NCI-H1092 treated with DMSO at 0.1 percent for 48 hours (cell line): ENCODE data around the gene ABCA1.
"Not testable (repeated sequence)": the region's sequence is repeated elsewhere in the genome, so short reads cannot be mapped to it uniquely, and the experiment has no call there.

Experiments
- DNase-seq: peaks from one replicate; lab custom pipeline; 2025; lab: John Stamatoyannopoulos, UW

Gene ABCA1

DNA sequence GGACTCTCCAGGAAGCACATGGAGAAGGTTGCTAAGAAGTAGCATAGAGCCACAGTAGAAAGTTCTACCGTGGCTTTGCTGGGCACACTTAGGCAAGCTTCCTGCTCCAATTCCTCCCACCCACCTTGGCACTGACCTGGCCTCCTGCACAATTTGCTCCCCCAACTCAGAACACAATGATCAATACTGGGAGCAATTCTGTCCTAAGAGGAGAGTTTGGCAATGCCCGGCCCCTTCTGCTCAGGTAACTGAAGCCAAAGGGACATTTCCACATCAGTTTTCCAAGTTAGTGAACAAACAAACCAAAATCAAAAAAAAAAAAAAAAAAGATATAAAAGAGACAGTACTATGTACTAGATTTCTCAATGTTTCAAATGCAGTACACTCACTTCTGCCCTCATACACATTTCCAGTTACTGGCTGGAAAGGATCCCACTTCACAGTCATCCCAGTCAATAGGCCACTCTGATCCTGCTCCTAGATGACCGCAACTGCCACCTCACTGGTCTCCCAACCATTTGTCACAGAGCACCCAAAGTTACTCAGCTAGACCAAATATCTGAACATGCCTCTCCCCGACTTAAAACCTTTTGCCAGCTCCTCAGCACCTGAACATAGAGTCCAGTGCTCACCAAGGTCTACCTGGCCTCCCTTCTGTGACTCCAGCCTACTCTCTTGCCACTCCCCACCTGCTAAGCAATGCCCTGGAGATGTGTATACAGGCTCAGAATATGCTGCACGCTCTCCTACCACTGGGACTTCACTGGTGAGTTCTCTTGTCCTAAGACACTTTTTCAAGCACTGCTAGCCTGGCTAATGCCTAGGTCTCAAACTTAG lies 21.3 kb downstream of the ABCA1 start:
- no peak for DNase-seq

DNA sequence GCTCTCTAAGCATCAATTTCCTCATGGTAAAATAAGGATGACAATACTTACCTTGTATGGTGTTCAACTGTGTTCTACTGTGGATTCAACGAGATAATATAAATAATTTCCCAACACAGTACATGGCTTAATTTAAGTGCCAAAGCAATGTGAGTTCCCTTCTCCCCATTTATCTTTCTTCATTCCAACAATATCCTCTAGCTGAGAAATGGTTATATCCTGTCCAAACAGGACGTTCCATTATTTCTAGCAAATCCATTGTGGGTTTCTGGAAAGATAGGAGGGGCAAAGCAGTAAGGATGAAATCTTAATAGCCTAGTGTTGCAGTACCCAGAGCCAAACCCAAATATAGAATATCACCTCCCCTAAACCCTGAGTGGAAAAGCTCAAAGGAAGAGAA lies 22.0 kb downstream of the ABCA1 start:
- no peak for DNase-seq

DNA sequence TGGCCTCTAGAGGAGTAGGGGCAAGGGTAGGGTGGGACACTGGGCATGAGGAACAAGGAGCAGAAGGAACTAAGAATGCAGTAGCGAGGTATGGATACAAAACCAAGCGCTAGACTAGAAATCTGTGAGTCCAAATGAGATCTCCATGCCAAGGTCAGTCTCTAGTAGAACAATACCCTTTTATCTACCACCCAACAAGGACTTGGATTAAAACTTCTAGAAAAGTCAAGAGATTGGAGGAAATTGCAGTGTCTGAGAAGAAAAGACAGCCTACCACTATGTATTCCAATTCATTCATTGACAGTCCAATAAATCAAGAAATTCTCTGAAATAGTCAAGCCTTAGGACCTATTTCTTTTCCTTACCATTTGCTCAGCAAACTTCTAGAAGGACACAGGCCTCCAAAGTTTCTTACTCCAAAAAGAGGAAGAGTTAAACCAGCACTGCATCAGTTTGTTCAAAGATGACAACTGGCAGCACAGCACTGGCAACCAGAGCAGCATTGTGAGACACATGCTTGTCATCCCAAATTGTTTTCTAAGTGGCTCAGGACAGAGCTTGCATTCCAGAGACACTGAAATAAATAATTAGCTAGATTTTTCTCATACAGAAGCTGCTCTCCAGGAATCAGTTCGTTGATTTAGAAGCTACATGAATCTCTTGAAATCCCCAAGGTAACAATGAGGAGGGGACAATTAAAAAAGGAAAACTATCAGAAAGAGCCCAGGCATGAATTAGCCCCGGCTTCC lies 22.6 kb downstream of the ABCA1 start:
- no peak for DNase-seq

DNA sequence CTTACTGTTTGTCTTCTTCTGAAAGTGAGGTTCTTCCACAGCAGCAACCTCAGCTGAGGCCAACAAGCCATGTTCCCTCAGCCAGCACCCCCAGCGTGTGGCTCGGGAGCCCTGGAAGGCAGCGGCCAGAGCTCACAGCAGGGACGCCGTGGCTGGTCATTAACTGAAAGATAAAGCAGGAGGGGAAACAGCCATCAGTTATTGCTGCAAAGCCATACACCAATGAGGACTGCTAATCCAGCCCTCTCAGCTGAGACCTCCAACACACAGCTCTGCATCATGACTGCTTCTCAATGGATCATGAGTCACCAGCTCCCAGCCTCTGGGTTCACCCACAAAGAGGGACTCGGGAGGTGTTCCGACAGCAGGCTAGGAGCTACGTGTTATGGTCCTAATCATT lies 24.3 kb downstream of the ABCA1 start:
- no peak for DNase-seq

DNA sequence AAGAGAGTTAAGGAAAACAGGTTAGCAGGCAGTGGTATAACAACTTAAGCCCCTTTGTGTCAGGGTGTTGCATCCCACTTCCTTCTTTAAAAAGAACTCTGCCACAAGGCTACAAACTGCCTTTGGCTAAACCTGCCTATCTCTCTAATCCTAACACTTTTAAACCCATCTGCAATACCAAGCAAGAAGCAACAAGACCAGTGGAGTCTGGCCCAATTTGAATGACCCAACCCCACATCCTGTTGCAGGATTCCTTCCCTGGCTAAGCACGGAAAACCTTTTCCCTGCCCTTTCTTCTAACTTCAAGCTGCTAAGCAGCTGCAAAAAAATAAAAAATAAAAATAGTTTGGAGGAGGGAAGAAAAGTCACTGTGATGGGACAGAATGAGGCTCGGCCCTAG lies 27.1 kb downstream of the ABCA1 start:
- DNase-seq, result no peak

DNA sequence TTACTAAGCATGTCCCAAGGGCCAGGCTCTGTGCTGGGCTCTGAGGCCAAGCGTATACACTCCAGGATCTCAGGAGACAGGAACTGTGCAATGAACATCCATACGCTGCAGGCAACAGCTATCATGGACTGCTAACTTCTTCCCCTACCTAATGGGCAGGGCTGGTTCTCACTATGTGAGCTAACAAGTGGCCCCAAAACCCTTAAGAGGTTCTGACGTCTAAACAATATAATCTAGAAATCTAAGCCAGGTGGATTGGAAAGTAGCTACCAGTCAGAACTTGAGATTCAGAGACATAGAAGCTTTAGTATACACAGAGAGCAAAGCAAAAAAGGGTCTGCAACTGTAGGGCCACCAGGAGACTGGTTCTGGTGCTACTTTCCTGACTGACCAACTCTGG lies 27.6 kb downstream of the ABCA1 start:
- DNase-seq, result no peak

DNA sequence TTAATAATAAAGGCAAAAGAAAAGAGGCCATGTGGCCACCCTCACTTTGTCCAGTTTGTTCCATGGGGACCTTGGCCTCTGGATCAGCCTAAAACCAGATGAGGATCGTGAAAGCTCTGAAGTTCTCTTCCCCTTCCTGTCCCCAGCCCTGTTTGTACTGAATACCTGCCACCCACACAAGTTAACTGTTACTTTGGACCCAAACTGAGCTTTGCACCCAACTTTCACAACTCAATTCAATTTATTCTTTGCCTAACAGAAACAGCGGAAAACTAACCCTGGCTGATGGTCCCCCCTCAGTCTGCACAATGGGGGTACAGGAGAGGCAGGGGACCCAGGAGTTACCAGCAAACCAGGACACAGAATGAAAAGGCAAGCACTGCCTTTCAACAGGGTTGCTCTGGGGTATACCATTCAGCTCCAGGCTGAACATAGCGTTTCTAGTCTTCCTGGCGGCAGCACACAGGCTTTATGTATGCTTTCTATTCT lies 28.2 kb downstream of the ABCA1 start:
- DNase-seq, result no peak

DNA sequence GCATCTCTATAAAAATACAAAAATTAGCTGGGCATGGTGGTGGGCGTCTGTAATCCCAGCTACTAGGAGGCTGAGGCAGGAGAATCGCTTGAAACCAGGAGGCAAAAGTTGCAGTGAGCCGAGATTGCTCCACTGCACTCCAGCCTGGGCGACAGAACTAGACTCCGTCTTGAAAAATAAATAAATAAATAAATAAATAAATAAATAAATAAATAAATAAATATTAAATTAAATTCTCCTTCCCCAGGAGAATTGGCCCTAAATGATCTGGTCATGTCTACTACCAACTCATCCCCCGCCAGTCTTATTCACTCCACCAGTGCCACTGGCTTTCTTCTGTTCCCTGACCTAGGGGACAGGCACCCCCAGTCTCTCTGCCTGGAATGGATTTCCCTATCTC lies 29.6 kb downstream of the ABCA1 start:
- DNase-seq, result not testable (repeated sequence)

DNA sequence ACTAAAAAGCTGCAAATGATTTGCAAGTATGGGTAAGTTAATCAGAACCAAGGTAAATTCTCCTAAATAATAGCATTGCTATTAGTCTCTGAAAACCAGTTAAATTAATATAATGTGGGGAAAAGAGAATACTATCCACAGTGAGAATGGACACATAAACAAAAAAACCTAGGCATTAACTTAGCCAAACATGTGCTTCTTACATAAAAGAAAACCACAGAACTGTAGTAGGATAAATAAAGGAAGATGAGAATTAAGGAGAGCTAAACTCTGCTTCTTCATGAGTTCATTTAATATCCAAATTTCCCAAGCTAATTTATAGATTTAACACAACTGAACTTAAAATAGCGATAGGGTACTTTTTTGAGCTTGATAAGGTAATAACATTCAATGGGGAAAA lies 31.8 kb downstream of the ABCA1 start:
- DNase-seq, result no peak

DNA sequence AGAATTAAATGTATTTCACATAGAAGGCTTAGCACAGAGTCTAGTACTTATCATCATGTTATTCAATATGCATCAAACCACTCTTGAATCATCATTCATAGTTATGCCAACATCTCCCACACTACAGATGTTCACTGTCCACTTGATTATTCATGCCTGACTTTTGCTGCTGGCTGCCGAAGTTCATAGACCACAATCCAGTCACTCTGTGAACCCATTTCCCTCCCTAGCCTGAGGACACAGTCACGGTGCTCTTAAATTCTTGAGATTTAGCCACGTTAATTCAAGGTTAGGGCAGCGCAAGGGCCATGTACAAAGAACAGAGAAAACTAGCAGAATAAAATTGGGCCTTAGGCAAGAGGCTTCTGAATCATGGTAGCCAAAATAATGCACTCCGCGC lies 32.4 kb downstream of the ABCA1 start:
- no peak for DNase-seq

DNA sequence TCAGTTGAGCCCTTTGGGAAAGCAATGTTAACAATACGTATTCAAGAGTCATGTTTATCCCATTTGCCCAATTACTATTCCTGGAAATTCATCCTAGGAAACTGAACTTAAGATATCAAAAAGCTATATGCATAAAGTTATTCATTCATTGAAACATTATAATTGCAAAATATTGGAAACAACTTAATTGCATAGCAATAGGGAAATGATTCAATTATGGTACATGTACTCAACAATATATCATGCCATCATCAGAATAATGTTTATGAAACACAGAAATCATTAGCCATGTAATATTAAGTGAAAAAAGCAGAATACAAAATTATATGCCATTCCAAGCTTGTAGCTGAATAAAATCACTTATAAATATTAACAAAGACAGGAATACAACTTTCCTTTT lies 35.3 kb downstream of the ABCA1 start:
- no peak for DNase-seq

DNA sequence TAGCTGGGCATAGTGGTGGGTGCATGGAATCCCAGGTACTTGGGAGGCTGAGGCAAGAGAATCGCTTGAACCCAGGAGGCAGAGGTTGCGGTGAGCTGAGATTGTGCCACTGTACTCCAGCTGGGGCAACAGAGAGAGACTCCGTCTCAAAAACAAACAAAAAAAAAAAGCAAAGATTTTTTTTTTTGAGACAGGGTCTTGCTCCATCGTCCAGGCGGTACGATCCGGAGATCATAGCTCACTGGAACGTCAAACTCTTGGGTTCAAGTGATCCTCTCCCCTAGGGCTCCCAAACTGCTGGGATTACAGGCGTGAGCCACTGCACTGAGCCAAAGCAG lies 37.6 kb downstream of the ABCA1 start:
- DNase-seq, result no peak

DNA sequence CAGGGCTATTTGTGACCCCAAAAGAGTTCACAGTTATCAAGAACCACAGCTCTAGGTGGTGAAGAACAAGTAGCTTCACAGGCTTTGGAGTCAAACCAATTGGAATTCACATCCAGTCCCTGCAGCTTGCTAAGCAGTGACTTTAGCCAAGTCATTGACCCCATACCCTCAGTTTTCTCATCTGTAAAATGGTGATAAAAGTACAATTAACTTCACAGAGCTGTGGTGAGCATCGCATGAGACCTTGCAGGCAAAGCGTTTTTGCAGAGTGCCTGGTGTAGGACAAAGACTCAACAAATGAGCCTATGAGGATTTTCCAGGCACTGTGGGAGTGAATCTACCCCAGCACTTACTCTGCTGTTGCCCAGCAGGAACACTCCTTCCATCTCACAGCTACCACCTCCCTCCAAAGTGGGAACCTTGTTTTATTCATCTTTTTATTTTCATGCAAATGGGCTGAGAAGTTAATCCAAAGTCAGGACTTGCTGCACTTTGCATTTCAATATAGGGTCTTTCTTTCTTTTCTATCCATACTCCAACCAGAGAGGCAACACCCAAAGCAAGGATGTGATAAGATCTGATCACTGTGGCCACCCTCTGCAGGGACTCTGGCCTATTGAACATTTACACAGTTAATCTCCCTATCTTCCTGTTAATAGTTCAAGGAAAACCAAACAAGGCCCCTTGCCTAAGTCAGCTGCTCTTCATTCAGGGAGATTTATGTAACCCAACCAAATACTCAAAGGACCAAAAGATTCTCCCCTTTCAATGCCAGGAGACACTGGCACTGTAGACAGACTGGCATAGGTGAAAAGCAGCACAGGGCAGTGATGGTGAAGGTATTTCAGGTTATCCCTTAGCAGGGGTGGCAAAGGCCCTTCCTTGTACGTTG lies 41.9 kb downstream of the ABCA1 start:
- no peak for DNase-seq

DNA sequence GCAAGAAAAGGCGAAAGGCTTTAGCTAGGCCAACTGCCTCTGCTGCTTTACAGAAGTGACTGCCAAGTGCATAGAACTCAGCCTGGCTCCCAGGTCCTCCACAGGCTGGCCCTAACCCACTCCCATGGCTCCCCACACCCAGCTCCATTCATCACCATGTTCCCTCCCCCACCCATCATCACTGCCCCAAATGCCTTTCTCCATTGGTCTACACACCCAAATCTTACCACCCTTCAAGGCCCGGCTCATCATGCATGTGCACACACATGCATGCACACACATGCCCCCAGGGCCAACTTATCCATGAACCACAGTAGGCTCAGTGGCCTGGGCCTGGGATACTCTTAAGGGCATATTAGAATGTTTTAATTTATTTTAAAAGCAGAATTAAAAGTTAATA lies 44.8 kb downstream of the ABCA1 start:
- DNase-seq, result no peak

DNA sequence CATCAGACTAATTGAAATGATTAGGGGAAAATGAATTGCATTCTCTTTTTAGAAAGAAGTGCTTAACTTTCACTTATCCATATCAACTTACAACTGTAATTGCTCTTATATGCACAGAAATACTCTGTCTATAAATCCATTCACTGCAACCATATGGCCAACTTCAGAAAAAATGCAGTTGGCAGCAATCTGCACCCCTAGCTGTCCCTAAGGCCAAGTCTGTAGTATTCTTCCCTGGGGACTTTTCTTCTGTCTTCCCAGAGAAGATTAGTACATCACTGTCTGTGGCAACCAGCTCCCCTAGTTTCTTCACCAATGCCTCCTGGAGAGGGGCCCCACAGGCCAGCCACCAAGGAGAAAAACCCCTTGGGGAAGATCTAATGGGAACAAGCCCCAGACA lies 45.4 kb downstream of the ABCA1 start:
- DNase-seq, result peak; percentile 49

DNA sequence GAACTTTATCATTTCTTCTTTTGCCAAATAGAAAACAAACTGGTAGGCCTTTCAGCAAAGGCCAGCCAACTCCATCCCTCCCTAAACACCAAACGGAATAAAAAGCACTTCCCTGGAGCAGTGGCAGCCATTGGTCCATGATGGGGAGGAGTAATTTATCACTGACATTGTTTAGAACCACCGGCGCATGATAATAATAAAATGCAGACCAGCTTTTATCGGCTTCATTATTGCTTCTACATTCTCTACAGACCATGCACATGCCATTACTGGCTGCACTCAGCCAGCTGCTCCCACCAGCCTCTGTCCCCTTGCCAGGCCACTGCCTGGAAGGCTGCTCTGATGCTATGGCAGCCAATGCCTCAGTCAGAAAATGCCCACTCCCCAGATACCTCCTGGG lies 45.9 kb downstream of the ABCA1 start:
- peak; percentile 49 for DNase-seq

DNA sequence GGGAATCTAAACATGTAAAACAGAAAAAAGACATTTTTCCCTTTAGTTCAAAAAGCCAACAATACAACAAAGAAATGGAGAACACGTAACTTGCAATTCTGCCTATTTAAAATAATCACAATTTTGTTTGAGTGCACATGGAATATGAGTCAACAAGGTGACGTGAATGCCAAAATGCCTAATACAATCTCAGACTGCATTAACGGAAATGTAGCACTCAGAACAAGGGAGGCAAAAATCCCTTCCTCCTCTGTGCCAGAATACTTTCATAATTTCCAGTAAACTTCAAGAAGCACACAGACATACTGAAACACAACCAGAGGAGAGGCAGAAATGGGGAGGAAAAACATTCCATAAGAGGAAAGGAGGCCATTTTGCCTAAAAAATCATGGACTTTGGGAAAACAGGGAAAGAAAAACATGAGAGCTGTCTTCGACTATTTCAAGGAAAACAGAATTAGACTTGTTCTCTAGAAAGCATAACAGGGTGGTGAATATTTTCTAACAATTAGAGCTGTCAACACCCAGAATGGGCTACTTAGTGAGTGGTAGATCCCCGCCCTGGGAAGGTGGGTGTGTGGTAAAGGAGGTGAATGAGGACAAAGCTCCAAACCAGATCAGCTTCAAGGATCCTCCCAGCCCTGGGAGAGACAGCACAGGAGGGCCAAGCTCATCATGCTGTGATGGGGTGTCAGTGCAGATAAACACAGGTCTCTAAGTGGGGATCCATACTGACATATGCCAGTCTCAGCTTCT lies 48.2 kb downstream of the ABCA1 start:
- no peak for DNase-seq

DNA sequence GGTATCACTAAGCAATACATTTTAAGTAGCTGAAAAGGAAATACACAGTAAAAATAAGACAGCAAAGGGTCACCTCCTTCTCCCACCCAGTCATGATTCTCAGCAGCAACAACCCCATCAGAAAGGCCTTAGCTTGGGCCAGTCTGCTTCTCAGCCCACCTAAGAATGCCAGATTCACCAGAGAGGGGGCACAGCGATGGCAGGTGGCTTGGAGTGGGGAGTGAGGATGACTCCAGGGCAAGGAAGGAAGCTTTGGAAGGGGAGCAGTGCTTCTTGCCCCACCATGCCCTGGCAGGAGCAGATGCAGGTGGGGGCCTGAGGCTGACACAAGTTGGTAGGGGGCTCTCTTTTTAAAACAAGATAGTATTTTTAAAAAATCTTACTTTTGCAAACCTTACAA lies 51.4 kb downstream of the ABCA1 start:
- no peak for DNase-seq

DNA sequence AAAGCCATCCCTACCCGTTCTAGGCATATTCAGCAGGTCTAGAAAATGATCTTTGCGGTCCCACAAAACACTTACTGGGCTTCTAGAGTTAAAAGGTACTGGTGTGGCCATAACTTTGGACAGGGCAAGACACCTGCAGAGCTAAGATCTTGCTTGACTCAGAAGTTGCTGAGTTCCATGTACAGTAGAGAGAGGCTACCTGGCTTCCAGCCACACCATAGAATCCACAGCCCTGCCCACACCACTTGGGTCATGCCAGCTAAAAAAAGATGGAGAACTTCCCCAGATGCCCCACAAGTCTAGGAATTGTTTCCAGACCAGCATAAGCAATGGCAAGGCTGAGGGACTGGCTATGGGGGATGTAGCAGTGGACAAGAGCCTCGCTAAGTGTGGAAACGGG lies 52.1 kb downstream of the ABCA1 start:
- no peak for DNase-seq

DNA sequence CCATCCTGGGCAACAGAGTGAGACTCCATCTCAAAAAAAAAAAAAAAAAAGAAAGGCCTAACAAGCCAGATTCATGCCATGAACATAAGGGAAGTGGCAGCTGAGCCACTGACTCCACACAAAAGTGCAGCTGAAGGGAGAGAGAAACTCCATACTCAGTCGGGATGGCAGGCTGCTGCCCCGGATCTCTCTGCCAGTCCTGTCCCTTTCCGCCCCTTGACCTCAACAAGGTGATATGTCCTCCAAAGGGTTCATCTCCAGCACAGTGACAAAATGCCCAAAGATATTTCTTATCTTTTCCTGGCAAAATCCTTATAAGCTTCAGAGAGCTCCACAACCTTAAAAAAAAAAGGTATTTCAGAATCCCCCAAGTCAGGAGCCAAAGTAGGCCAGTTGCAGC lies 52.6 kb downstream of the ABCA1 start:
- DNase-seq, result no peak

DNA sequence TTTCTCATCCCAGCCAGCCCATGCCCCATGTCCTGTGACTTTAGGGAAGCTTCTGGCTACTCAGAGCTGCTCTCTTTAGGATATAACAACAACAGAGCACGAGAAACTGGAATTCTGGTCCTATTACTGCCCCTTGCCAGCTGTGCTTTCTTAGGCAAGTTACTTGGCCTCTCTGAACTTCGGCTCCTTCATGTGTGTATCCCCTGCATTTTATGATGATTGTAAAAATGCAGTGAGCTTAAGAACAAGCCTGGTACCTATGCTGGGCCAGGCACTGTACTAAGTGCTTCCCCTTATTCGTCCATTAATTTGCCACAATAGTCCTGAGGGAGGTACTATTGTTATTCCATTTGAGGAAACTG lies 54.5 kb downstream of the ABCA1 start:
- no peak for DNase-seq
